K562 (cell line): ENCODE results near the gene SRRM5. TPM values are rescaled to one million over a fixed set of nuclear protein-coding genes. Genes with fewer than 3 reads are reported as not detected.

Experiments
- ARID4B ChIP-seq: sonication (generic); formaldehyde crosslinking; IDR thresholded peaks from 2 replicates; pipeline ENCODE4 v1.8.0; 2022; ENCODE audit warnings: mild to moderate bottlenecking, missing genetic modification reagents
- ELF1 ChIP-seq: fragments of 200-800 bp; sonication (Bioruptor generic); IDR thresholded peaks from 2 replicates; pipeline ENCODE4 v1.6.1; 2016; ENCODE audit warnings: missing genetic modification characterization, missing compliant biosample characterization
- ERF ChIP-seq: fragments of 450-650 bp; formaldehyde crosslinking; IDR thresholded peaks from 2 replicates; pipeline ENCODE4 v1.4.0; 2020; ENCODE audit warnings: mild to moderate bottlenecking, mixed read lengths
- KDM4B ChIP-seq, 2 experiments: fragments of 450-650 bp in 1 of 2; sonication (generic) in 1 of 2; IDR thresholded peaks; 2 replicates each; pipeline ENCODE4 v1.6.1; 2016 to 2017; ENCODE audit warnings: borderline replicate concordance in 2 of 2, antibody characterized with exemption in 1 of 2, low read depth in 1 of 2, mild to moderate bottlenecking in 1 of 2
- MAX ChIP-seq: sonication (generic); formaldehyde crosslinking; IDR thresholded peaks from 2 replicates; pipeline ENCODE4 v1.9.0; 2022; ENCODE audit warnings: mild to moderate bottlenecking, missing genetic modification reagents
- MBD2 ChIP-seq: sonication (generic); IDR thresholded peaks from 2 replicates; pipeline ENCODE4 v1.6.1; 2016; ENCODE audit warnings: low read depth, borderline replicate concordance
- MCM7 ChIP-seq, 2 experiments: fragments of 450-650 bp; IDR thresholded peaks; 2 replicates each; pipeline ENCODE4 v1.6.1; 2016 to 2018
- MECOM ChIP-seq: fragments of 250-450 bp; sonication (Bioruptor Pico); IDR thresholded peaks from 2 replicates; pipeline ENCODE4 v1.8.0; 2022; ENCODE audit warnings: inconsistent platforms
- PHF20 ChIP-seq: fragments of 450-650 bp; IDR thresholded peaks from 2 replicates; pipeline ENCODE4 v1.6.1; 2018; ENCODE audit not compliant: partially characterized antibody
- PHTF2 ChIP-seq: fragments of 250-450 bp; sonication (Bioruptor Pico); IDR thresholded peaks from 2 replicates; pipeline ENCODE4 v1.5.0; 2021; ENCODE audit warnings: mild to moderate bottlenecking
- POLR2H ChIP-seq: IDR thresholded peaks from 2 replicates; pipeline ENCODE4 v1.6.1; 2016; ENCODE audit warnings: missing genetic modification characterization, low read depth, mild to moderate bottlenecking, control low read depth, missing compliant biosample characterization, moderate library complexity
- POLR3G ChIP-seq: IDR thresholded peaks from 2 replicates; pipeline ENCODE4 v1.6.1; 2011; ENCODE audit not compliant: insufficient read length, insufficient replicate concordance; ENCODE audit errors: extremely low read depth
- RBM39 ChIP-seq: fragments of 200-400 bp; formaldehyde crosslinking; optimal IDR thresholded peaks from 2 replicates; pipeline ENCODE3; 2018; ENCODE audit warnings: low read depth, low read length
- RFX1 ChIP-seq: fragments of 450-650 bp; IDR thresholded peaks from 2 replicates; pipeline ENCODE4 v1.6.1; 2016; ENCODE audit warnings: mild to moderate bottlenecking, moderate library complexity
- SP1 ChIP-seq: sonication (generic); formaldehyde crosslinking; IDR thresholded peaks from 2 replicates; pipeline ENCODE4 v1.8.1; 2022; ENCODE audit warnings: mild to moderate bottlenecking, missing genetic modification reagents
- STAT5B ChIP-seq: fragments of 250-450 bp; sonication (Bioruptor Pico); IDR thresholded peaks from 2 replicates; pipeline ENCODE4 v1.8.0; 2021; ENCODE audit warnings: mild to moderate bottlenecking, inconsistent platforms
- TBL1XR1 ChIP-seq, 2 experiments: IDR thresholded peaks; 2 replicates each; pipeline ENCODE4 v1.6.1; 2012; ENCODE audit warnings: improper control_type of control experiment in 2 of 2, low read length in 2 of 2, mild to moderate bottlenecking in 1 of 2
- ZNF174 ChIP-seq: fragments of 250-450 bp; sonication (Bioruptor Pico); IDR thresholded peaks from 2 replicates; pipeline ENCODE4 v1.4.0; 2020; ENCODE audit warnings: mild to moderate bottlenecking
- ZNF232 ChIP-seq: sonication (generic); formaldehyde crosslinking; IDR thresholded peaks from 2 replicates; pipeline ENCODE4 v1.8.0; 2022; ENCODE audit warnings: mild to moderate bottlenecking, missing genetic modification reagents
- ZNF347 ChIP-seq: fragments of 450-650 bp; formaldehyde crosslinking; IDR thresholded peaks from 2 replicates; pipeline ENCODE4 v1.4.0; 2020; ENCODE audit warnings: low read depth, mild to moderate bottlenecking, moderate library complexity
- ZNF740 ChIP-seq, 3 experiments: fragments of 200-800 bp in 1 of 3; sonication (Bioruptor generic) in 1 of 3; sonication (generic) in 1 of 3; formaldehyde crosslinking in 1 of 3; IDR thresholded peaks; 2 replicates each; pipeline versions ENCODE4 v1.6.1 to v1.8.0; 2016 to 2022; ENCODE audit warnings: mild to moderate bottlenecking in 2 of 3, missing compliant biosample characterization in 2 of 3, missing genetic modification characterization in 2 of 3, missing genetic modification reagents in 1 of 3
- polyA plus RNA-seq, 8 experiments: library from polyadenylated mRNA; depleted of rRNA in 4 of 8; stranded (reverse) in 5 of 8; unstranded in 3 of 8; fragments of >200 nt; fragmentation: Nextera tagmentation in 2 of 8; fragmentation: Illumina TruSeq in 1 of 8; extraction: Ambion mirVana in 2 of 8; extraction: Trizol in 1 of 8; gene quantifications; 2 replicates each; pipeline versions ENCODE4 v1.2.1 to v1.2.3, GENCODE V29; 2011 to 2014; ENCODE audit warnings: inconsistent platforms in 1 of 8, missing spikeins in 1 of 8
- total RNA-seq, 7 experiments: library from RNA; depleted of rRNA in 6 of 7; stranded (reverse); fragments of >200 nt in 6 of 7; fragmentation: Illumina TruSeq in 2 of 7; extraction: Trizol in 2 of 7; gene quantifications; 2 replicates each; pipeline versions ENCODE4 v1.2.1 to v1.2.3, GENCODE V29; 2011 to 2021; ENCODE audit warnings: low replicate concordance in 1 of 7

SRRM5 gene
- total and polyA plus RNA-seq, 9 of the 15 experiments (the other 6 are each of a cell fraction or from before 2014, with no cell fraction given): 0.09 to 0.45 (median 0.18) TPM; not detected in 2

GRCh38 chr19:43595999-43596841, 15.7 kb upstream of the SRRM5 start, which contains the start of the genes IRGQ and ZNF576 (continued):
- TF ChIP-seq MAX (CRISPR knock-in tag) (no peak; the same call in 1 of the 2 replicates), ZNF232 (no peak), MCM7 (IDR thresholded peaks at IDR 0.05) (no peak), RBM39 (peak; percentile 54), ELF1 (no peak; the same call in 1 of the 2 replicates), MBD2 (0 out of 2 replicates have a peak, but pooled peaks have one; percentile 43), POLR3G (no peak), PHTF2 (CRISPR knock-in tag) (no peak), STAT5B (no peak), ZNF347 (CRISPR knock-in tag) (no peak), ZNF740 (CRISPR knock-in tag; IDR thresholded peaks at IDR 0.05) (no peak), ZNF740 (tag; IDR thresholded peaks at IDR 0.05) (no peak), MECOM (no peak), ARID4B (CRISPR knock-in tag) (peak; percentile 14; the same call in 1 of the 2 replicates), SP1 (CRISPR knock-in tag) (peak; percentile 74), KDM4B (IDR thresholded peaks at IDR 0.05; ENCODE audit: borderline replicate concordance in 2 of 2, low read depth in 1 of 2) (no peak; a peak in 1 of 4 replicates), TBL1XR1 (IDR thresholded peaks at IDR 0.05; ENCODE audit: low read length in 2 of 2) (peak in 1 of 2 experiments; percentile 59; a peak in 2 of 4 replicates), ERF (CRISPR knock-in tag) (peak; percentile 66; the same call in 1 of the 2 replicates), RFX1 (no peak), PHF20 (peak; percentile 98), POLR2H (tag) (peak; percentile 19; the same call in 1 of the 2 replicates), ZNF174 (CRISPR knock-in tag) (no peak)
